Renal cortex interstitium (tissue), 11 donors: Measurements from ENCODE around the gene ABCG1. TPM values are rescaled to one million over a fixed set of nuclear protein-coding genes. Genes with fewer than 3 reads are reported as not detected.
A peak's percentile ranks its signal among the peaks of the same experiment; 100 is the strongest.

Source experiments
- DNase-seq, 11 donors: peaks; one replicate each; pipeline ENCODE4 v3.0.0-alpha.2; 2013; ENCODE audit warnings: low read depth in 9 of 11, low spot score in 4 of 11; ENCODE audit errors: extremely low read depth in 1 of 11
- polyA plus RNA-seq, 3 donors: library from polyadenylated mRNA; unstranded; fragments of 120-200 nt; gene quantifications; one replicate each; pipeline ENCODE4 v1.2.1, GENCODE V29; 2013; ENCODE audit not compliant: insufficient read length in 3 of 3

ABCG1 gene
- polyA plus RNA-seq, 3 donors: 8.0 to 14.1 (median 9.3) TPM

DNA sequence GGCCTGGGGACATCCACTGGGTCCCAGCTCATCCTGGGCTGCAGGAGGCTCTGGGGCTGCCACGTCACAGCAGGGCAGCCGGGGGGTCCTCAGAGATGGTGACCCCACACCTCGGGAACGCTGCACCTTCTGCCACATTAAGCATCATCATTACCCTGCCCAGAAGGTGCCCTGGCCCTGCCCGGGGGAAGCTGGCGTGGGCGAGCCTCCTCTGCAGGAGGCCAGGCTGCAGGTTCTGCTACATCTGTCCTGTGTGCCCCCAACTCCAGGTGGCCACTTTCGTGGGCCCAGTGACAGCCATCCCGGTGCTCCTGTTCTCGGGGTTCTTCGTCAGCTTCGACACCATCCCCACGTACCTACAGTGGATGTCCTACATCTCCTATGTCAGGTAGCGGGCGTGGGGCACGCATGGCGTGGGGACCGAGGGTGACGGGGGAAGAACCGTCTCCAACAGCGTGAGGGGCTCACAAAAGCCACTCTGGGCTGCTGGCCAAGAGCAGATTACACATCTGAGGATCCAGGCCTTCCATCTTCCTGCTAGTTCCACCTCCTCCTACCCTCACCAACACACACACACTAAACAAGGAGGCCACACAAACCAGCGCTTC lies 75.4 kb downstream of the ABCG1 start:
- DNase-seq: no peak

GRCh38 chr21:42295845-42296244 lies 76.9 kb downstream of the ABCG1 start:
- DNase-seq: no peak

DNA sequence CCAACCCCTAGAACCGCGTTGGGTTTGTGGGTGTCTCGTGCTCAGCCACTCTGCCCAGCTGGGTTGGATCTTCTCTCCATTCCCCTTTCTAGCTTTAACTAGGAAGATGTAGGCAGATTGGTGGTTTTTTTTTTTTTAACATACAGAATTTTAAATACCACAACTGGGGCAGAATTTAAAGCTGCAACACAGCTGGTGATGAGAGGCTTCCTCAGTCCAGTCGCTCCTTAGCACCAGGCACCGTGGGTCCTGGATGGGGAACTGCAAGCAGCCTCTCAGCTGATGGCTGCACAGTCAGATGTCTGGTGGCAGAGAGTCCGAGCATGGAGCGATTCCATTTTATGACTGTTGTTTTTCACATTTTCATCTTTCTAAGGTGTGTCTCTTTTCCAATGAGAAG lies 77.6 kb downstream of the ABCG1 start:
- no peak for DNase-seq

GRCh38 chr21:42297377-42297776 lies 78.4 kb downstream of the ABCG1 start:
- DNase-seq: no peak

DNA sequence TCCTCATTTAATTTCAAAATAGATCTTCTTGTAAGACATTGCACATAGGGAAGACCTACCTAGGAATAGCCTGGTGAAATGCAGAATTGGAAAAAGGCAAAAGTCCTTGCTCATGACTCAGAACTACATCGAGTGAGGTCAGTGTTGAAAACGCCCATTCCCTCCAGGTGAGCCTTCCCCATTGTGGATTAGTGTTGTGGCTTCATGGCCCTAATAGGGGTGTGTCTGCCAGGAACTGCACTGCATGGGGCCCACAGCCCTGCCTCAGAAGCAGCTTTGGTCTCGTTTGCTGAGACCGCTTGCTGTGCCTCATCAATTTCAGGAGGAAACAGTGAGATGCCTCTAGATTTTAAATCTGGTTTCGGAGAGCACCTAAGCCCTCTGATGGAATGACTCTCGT lies 79.3 kb downstream of the ABCG1 start:
- no peak for DNase-seq

DNA sequence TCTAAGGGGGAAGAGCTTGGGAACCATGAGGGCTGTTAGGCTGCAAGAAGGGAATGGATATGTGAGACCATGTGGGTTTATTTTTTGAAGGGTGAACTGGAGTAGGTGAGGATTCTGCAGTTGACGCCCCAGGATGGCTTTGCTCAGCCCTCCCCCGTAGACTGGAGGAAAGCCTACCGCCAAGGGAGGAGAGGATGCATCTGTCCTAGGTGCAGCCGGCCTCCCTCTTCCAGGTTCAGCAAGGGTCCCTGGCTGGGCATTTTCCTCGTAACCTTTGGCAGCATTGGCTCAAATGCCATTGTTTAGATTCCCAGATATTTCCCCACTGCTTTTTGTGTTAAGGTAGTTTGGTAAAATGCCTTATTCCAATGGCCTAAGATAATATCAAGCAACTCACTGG lies 79.7 kb downstream of the ABCG1 start:
- DNase-seq: no peak

DNA sequence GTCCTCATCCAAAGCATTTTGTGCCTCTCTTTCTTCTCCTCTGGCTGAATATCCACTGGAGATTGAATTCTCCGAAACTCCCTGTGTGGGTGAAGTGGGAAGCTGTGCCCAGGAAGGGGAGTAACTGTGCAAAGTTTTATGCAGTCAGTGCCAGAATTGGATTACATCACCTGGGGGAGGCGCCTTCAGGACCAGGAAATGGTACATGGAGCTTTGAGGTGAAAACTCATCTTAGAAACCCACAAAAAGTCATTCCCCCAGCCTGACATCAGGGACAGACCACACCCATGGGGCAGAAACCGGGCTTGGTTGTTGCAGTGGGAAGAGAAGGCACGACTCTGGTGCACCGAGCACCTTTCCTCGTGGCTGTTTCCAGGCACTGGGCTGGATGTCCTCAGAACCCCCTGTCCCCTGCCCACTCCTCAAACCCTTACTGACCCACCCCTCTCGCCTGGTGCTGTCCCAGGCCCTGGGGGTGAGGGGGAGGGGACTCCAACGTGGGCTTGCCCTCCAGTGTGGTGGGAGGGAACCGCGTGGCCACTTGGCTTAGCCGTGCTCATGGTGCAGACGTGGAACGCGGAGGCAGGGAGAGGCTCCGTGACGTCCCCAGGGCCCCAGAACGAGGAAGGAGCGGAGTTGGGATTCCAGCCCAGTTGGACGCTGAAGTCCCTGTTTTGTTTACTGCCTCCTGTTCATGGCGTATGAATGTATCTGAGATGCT lies 80.5 kb downstream of the ABCG1 start:
- no peak for DNase-seq

DNA sequence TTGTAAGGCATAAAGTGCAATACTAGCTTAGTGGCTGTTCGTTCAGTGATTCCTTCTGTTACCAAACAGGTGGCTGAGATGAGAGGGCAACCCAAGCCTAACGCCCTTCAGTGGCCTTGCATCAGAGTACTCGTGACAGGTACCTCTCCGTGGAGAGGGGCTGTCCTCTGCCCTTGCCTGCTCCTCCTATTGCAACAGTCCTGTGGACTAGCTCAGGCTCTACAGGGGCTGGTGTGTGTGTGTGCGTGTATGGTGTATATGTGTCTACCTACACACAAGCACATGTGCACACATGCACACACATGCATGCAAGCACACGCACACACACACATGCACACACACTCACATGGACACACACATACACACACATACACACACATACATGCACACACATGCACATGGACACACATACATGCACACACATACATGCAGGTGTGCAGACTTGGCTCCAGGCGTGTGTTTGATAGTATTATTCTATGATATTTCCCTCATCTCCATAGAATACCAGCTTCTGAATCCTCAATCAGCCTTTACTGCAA lies 81.2 kb downstream of the ABCG1 start:
- DNase-seq: no peak

DNA sequence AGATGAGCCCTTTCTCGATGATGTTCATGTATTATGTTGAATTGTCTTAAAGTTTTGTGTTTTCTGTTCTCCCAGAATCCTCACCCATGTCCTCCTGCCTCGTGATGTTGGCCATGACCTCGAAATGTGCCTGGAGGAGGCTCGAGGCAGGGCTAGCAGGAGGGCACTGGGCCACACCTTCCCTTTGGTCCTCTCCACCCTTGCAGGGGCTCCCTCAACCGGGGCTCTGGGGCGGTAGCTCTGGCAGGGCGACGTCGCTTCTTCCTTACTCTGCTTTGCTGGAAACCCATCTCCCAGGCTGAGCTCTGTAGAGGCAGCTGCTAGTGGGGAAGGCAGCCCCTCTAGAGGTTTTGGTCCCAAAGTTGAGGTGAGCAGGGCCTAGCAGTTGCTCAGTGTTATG lies 82.0 kb downstream of the ABCG1 start:
- no peak for DNase-seq

DNA sequence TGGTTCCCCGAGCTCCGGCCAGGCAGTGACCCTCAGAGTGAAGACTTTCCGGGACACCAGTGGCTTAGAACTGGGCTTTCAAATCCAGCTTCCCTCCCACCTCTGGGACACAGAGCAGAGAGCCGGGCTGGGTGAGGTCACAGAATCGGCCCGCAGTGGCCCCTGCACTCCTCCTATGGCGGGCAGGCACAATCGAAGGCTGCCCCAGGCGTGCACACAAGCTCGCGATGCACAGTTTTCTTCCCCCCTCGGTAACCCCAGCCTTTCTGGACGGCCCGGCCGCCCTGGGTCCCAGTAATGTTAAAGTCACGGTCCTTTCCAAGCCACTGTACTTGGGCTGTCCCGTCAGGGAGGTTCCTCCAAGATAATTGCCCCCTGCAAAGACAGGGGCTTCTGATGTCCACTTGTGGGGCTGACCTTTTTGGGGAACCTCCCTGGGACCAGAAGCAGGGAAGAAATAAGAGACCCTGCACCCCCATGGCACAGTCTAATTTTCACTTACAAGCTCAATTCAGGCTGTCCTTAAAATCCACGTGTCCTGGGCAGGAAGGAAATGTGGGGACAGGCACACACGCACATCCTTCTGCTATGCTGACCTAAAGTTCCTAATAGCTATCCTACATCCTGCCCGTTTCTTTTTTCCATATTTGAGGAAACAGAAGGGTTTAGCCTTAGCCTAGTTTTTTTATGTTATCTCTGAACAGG lies 82.6 kb downstream of the ABCG1 start:
- DNase-seq: peak in 1 of 11 donors; percentile 15

DNA sequence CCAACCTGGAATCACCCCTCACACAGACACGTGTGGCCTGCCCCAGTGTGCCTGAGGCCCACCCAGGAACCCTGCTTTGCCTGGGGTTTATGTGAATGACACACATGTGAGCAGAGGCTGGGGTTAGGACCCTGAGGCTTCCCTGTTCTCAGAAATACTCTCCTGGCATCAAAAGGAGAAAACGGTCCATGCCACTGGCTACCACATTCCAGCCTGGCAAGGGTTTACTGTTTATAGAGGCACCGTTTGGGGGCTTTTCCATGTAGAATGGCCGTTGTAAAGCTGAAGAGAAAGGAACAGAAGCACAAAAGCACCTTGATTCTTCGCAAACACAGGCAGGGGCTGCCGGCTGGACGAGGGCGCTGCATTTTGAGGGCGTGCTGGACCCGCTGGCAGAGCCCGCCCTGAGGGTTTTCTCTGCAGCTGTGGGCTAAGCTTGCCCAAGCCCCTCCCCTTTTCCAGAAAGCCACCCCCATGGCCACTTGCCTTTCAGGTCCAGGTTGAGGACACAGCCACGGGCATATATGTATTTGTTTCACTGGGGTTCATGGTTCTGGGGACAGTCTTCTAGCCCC lies 83.2 kb downstream of the ABCG1 start:
- DNase-seq: no peak

DNA sequence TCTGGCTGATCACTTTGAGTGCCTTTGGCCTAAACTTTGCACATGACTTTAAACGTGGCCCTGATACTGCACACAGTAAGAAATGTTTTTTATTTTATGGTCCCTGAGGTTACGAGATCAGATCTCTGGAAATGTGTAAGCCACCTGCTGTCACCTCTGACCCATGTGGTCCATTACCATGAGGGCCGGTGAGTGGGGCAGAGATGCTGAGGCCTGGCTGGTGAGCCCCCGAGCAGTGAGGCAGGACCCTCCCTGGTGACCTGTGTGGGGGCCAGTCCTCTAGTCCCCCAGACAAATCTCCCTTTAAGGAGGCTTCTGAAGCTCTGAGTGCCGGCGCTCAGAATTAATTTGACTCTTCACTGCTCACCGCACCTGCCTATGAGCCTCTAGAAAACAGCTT lies 83.9 kb downstream of the ABCG1 start:
- DNase-seq: no peak

- no peak for DNase-seq
Observed at GRCh38 chr21:42303443-42303842, 84.5 kb downstream of the ABCG1 start.

- DNase-seq: no peak
Observed at GRCh38 chr21:42304556-42305454, 85.9 kb downstream of the ABCG1 start.

- no peak for DNase-seq
Observed at GRCh38 chr21:42305707-42306147, 86.8 kb downstream of the ABCG1 start.

- no peak for DNase-seq
Observed at GRCh38 chr21:42306366-42307035, 87.6 kb downstream of the ABCG1 start.

DNA sequence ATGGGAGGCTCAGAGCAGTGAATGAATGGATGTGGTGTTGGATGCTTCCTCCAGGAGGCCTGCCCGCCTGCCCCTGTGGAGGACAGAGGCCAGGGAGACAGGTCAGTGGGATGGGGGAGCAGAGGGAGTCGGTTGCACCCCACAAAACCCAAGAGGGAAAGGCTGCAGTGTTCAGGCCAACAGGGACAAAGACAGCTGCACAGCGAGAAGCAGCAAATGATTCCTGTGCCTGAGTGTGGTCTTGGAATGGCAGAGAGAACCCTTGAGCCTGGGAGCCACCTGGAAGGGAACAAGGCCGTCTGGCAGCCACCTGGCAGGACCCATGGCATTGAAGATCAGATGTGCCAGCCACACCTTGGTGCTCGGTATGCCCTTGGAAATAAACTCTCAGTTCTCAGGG lies 88.2 kb downstream of the ABCG1 start:
- DNase-seq: no peak

- no peak for DNase-seq
Observed at GRCh38 chr21:42308161-42308913, 89.4 kb downstream of the ABCG1 start.
